ENCODE data around the gene ERVK3-1. TPM values are rescaled to one million over a fixed set of nuclear protein-coding genes. Genes with fewer than 3 reads are reported as not detected.
"Not testable (repeated sequence)": the region's sequence is repeated elsewhere in the genome, so short reads cannot be mapped to it uniquely, and the experiment has no call there.

ERVK3-1 gene
- polyA plus RNA-seq, 1 of the 3 experiments (the other 2 are of a cell fraction) = 69.4 TPM

DNA sequence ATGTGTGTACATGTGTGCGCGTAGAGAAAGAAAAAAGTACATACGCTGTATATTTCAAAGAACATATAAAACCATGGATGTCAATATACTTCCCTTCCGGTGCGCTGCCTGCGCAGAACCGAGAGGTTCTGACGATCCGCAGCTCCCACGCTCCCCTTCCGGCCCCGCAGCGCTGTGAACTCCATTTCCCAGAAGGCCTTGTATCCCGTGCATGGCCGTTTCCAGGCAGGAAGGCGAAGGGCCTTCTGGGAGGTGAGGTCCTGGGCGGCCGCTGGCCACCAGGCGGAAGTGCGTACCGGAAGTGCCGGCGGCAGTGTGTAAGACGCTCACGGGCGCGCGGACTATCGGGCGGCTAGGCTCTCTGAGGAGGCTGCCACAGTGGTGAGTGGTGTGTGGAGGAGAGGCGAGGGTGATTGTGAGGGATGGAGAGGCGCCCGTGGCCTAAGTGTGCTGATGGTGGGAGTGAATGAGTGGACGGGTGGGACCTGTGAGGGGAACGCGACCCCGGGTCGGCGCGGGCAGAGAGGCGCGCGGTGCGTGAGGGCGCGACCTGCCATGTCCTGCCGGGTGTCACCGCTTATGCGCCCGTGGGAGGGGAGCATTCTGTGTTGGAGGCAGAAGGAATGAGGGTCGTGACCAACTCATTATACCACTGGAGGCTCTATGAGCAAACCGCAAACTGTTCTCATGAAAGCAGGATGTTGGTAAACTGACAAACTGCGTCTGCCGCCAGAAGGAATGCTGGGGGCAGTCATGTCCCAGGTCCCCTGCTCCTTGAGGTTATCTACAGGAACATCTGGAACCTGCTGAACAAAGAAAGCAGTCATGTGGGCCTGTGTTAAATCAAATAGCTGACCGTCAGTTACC, at the start of gene ERVK3-1 (continued):
- peak; percentile 72 for TF ChIP-seq NRF1 (IDR thresholded peaks at IDR 0.05; ENCODE audit: low read depth, low read length)
- TF ChIP-seq FOXJ3 (CRISPR knock-in tag; IDR thresholded peaks at IDR 0.05) = no peak
- TF ChIP-seq FOXM1 (IDR thresholded peaks at IDR 0.05; ENCODE audit: low read depth) = no peak
- TF ChIP-seq ZBTB33 (IDR thresholded peaks at IDR 0.05; ENCODE audit: borderline replicate concordance, low read depth) = no peak
- TF ChIP-seq TEAD4 (IDR thresholded peaks at IDR 0.05; ENCODE audit: borderline replicate concordance, insufficient read depth) = no peak
- peak; percentile 73 for TF ChIP-seq MAX (IDR thresholded peaks at IDR 0.05; ENCODE audit: low read depth)
- TF ChIP-seq, protein P1, sequence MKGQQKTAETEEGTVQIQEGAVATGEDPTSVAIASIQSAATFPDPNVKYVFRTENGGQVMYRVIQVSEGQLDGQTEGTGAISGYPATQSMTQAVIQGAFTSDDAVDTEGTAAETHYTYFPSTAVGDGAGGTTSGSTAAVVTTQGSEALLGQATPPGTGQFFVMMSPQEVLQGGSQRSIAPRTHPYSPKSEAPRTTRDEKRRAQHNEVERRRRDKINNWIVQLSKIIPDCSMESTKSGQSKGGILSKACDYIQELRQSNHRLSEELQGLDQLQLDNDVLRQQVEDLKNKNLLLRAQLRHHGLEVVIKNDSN (IDR thresholded peaks at IDR 0.05; ENCODE audit: borderline replicate concordance, low read depth) = peak; percentile 26; the same call in 1 of the 2 replicates
- no peak for TF ChIP-seq RXRA (IDR thresholded peaks at IDR 0.05; ENCODE audit: borderline replicate concordance, low read depth)
- TF ChIP-seq GABPA (IDR thresholded peaks at IDR 0.05; ENCODE audit: low read depth) = peak; percentile 95

DNA sequence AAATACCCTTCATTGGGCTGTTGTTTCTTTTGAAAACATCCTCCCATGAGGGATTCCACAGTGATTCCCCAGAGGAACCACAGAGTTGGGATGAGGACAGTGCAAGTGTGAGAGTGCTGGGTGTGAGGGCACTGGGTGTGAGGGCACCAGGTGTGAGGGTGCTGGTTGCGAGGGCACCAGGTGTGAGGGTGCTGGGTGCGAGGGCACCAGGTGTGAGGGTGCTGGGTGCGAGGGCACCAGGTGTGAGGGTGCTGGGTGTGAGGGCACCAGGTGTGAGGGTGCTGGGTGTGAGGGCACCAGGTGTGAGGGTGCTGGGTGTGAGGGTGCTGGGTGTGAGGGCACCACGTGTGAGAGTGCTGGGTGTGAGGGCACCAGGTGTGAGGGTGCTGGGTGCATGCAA, 46.9 kb upstream of the ERVK3-1 start:
- H3K4me2 ChIP-seq; DNase-seq; H4K20me1 ChIP-seq (ENCODE audit: insufficient read depth); CTCF ChIA-PET; H3K27ac ChIP-seq (ENCODE audit: low read depth in 2 of 2, low read length in 1 of 2); H3K9ac ChIP-seq; H2AFZ ChIP-seq (ENCODE audit: low read depth); POLR2A ChIA-PET; H3K4me3 ChIP-seq (ENCODE audit: low read depth in 2 of 2, low read length in 1 of 2); H3K9me2 ChIP-seq; H3F3A ChIP-seq (replicated peaks; ENCODE audit: insufficient read depth); H3K4me1 ChIP-seq (ENCODE audit: control insufficient read depth in 1 of 2, insufficient read depth in 2 of 2, low read depth in 1 of 2, low read length in 1 of 2); H3K27me3 ChIP-seq (ENCODE audit: insufficient read depth); H3K79me2 ChIP-seq (ENCODE audit: insufficient read depth): not testable (repeated sequence)
- peaks cover 0 to 17% of the 10 kb centered on the region in 2 experiments for H3K36me3 ChIP-seq (replicated peaks in 1 of 2; ENCODE audit: control insufficient read depth in 1 of 2, insufficient read depth in 2 of 2, low read length in 1 of 2)
- peaks cover 28% of the 10 kb centered on the region for H3K9me3 ChIP-seq
- 23% methylated on average over 4 of the region's 4 CpGs for WGBS (ENCODE audit: low lambda C conversion rate)

GRCh38 chr19:58261600-58261967, 43.6 kb upstream of the ERVK3-1 start:
- WGBS (ENCODE audit: low lambda C conversion rate) = 92% methylated on average over 3 of the region's 3 CpGs
- Histone ChIP-seq H3K4me2 (no peak overlapping the region), H3K4me3 (ENCODE audit: low read depth in 2 of 2, low read length in 1 of 2) (no peak overlapping the region; a peak in 1 of 4 replicates), H3K9me3 (peaks cover 35% of the 10 kb centered on the region), H3K27ac (ENCODE audit: low read depth in 2 of 2, low read length in 1 of 2) (no peak overlapping the region), H4K20me1 (ENCODE audit: insufficient read depth) (no peaks in the 10 kb centered on the region), H2AFZ (ENCODE audit: low read depth) (no peak overlapping the region), H3K36me3 (replicated peaks in 1 of 2; ENCODE audit: control insufficient read depth in 1 of 2, insufficient read depth in 2 of 2, low read length in 1 of 2) (peaks cover 0 to 34% of the 10 kb centered on the region in 2 experiments), H3K27me3 (ENCODE audit: insufficient read depth) (no peaks in the 10 kb centered on the region), H3F3A (replicated peaks; ENCODE audit: insufficient read depth) (peaks cover 9% of the 10 kb centered on the region), H3K9ac (no peak overlapping the region), H3K4me1 (ENCODE audit: control insufficient read depth in 1 of 2, insufficient read depth in 2 of 2, low read depth in 1 of 2, low read length in 1 of 2) (no peaks in the 10 kb centered on the region), H3K79me2 (ENCODE audit: insufficient read depth) (no peaks in the 10 kb centered on the region), H3K9me2 (no peaks in the 10 kb centered on the region)
- ChIA-PET CTCF (no interaction called here), POLR2A (no interaction called here)
- no peak for DNase-seq
- TF ChIP-seq EP300 (IDR thresholded peaks at IDR 0.05; ENCODE audit: borderline replicate concordance in 1 of 2, low read depth in 1 of 2, low read length in 1 of 2) (no peak), GABPA (IDR thresholded peaks at IDR 0.05; ENCODE audit: low read depth) (no peak), RXRA (IDR thresholded peaks at IDR 0.05; ENCODE audit: borderline replicate concordance, low read depth) (no peak), TEAD4 (IDR thresholded peaks at IDR 0.05; ENCODE audit: borderline replicate concordance, insufficient read depth) (no peak), FOXM1 (IDR thresholded peaks at IDR 0.05; ENCODE audit: low read depth) (no peak), FOSL2 (IDR thresholded peaks at IDR 0.05; ENCODE audit: borderline replicate concordance, low read depth) (no peak), MAX (IDR thresholded peaks at IDR 0.05; ENCODE audit: low read depth) (no peak), RAD21 (IDR thresholded peaks at IDR 0.05; ENCODE audit: low read length) (no peak), SIN3A (IDR thresholded peaks at IDR 0.05; ENCODE audit: borderline replicate concordance, low read depth, low read length) (no peak), YY1 (IDR thresholded peaks at IDR 0.05; ENCODE audit: low read depth) (no peak), JUND (IDR thresholded peaks at IDR 0.05) (no peak)
- TF ChIP-seq, protein P2, sequence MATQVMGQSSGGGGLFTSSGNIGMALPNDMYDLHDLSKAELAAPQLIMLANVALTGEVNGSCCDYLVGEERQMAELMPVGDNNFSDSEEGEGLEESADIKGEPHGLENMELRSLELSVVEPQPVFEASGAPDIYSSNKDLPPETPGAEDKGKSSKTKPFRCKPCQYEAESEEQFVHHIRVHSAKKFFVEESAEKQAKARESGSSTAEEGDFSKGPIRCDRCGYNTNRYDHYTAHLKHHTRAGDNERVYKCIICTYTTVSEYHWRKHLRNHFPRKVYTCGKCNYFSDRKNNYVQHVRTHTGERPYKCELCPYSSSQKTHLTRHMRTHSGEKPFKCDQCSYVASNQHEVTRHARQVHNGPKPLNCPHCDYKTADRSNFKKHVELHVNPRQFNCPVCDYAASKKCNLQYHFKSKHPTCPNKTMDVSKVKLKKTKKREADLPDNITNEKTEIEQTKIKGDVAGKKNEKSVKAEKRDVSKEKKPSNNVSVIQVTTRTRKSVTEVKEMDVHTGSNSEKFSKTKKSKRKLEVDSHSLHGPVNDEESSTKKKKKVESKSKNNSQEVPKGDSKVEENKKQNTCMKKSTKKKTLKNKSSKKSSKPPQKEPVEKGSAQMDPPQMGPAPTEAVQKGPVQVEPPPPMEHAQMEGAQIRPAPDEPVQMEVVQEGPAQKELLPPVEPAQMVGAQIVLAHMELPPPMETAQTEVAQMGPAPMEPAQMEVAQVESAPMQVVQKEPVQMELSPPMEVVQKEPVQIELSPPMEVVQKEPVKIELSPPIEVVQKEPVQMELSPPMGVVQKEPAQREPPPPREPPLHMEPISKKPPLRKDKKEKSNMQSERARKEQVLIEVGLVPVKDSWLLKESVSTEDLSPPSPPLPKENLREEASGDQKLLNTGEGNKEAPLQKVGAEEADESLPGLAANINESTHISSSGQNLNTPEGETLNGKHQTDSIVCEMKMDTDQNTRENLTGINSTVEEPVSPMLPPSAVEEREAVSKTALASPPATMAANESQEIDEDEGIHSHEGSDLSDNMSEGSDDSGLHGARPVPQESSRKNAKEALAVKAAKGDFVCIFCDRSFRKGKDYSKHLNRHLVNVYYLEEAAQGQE (IDR thresholded peaks at IDR 0.05; ENCODE audit: low read depth, low read length) = no peak
